Thymus (tissue), 11 donors: Measurements from ENCODE around the gene SLC51B. TPM values are rescaled to one million over a fixed set of nuclear protein-coding genes. Genes with fewer than 3 reads are reported as not detected.

Experiments
- DNase-seq, 9 donors: peaks; one replicate each; pipeline ENCODE4 v3.0.0-alpha.2; 2013; ENCODE audit warnings: low spot score in 9 of 9, low read depth in 6 of 9, missing footprints in 1 of 9
- H3K27ac ChIP-seq, 2 donors: one replicate each; pipeline ENCODE4 v1.5.1; 2013; ENCODE audit warnings: control low read depth in 1 of 2, low read depth in 1 of 2, low read length in 1 of 2, mild to moderate bottlenecking in 1 of 2, moderate library complexity in 1 of 2
- H3K27me3 ChIP-seq, 2 donors: one replicate each; pipeline ENCODE4 v1.5.1; 2013; ENCODE audit warnings: low read length in 1 of 2; ENCODE audit not compliant: control insufficient read depth in 2 of 2, insufficient read depth in 1 of 2
- H3K36me3 ChIP-seq, 2 donors: one replicate each; pipeline ENCODE4 v1.5.1; 2013; ENCODE audit warnings: low read length in 1 of 2, mild to moderate bottlenecking in 1 of 2, moderate library complexity in 1 of 2; ENCODE audit not compliant: control insufficient read depth in 2 of 2, insufficient read depth in 2 of 2
- H3K4me1 ChIP-seq, 2 donors: one replicate each; pipeline ENCODE4 v1.5.1; 2013; ENCODE audit warnings: low read length in 2 of 2; ENCODE audit not compliant: control insufficient read depth in 2 of 2, insufficient read depth in 2 of 2
- H3K4me3 ChIP-seq, 2 donors: one replicate each; pipeline ENCODE4 v1.5.1; 2013; ENCODE audit warnings: low read length in 2 of 2, control low read depth in 1 of 2, mild to moderate bottlenecking in 1 of 2
- H3K9me3 ChIP-seq, 2 donors: one replicate each; pipeline ENCODE4 v1.5.1; 2013; ENCODE audit warnings: low read length in 1 of 2, mild to moderate bottlenecking in 1 of 2; ENCODE audit not compliant: control insufficient read depth in 2 of 2, insufficient read depth in 1 of 2
- WGBS: extraction: QIAGEN DNeasy Blood & Tissue Kit; methylation state at CpG from one replicate; pipeline ENCODE4 v1.1.7; 2013; 5-methylcytosine and 5-hydroxymethylcytosine counted together
- polyA plus RNA-seq: library from polyadenylated mRNA; stranded (reverse); fragments of 200-250 nt; gene quantifications from one replicate; pipeline ENCODE4 v1.2.3, GENCODE V29; 2013
- total RNA-seq: library from RNA; stranded (reverse); fragments of 120-200 nt; gene quantifications from one replicate; pipeline ENCODE4 v1.2.4, GENCODE V29; 2013
- donor health status: healthy.

SLC51B gene
- total and polyA plus RNA-seq, 2 donors, result 0.16 TPM; not detected in 1

- DNase-seq, result no peak
- WGBS, result 95% methylated on average over 3 of the region's 3 CpGs
- H3K36me3 ChIP-seq, result no peaks in the 10 kb centered on the region
- no peak overlapping the region for H3K4me3 ChIP-seq
- H3K27me3 ChIP-seq, result peaks cover 0 to 2% of the 10 kb centered on the region in 2 donors
- peaks cover 0 to 20% of the 10 kb centered on the region in 2 donors for H3K4me1 ChIP-seq
- H3K9me3 ChIP-seq, result peaks cover 0 to 8% of the 10 kb centered on the region in 2 donors
- no peak overlapping the region for H3K27ac ChIP-seq
Observed at GRCh38 chr15:65059369-65059750, 14.2 kb downstream of the SLC51B start.

- no peaks in the 10 kb centered on the region for H3K36me3 ChIP-seq
- H3K27ac ChIP-seq, result no peak overlapping the region
- 92% methylated on average over 4 of the region's 4 CpGs for WGBS
- peaks cover 0 to 4% of the 10 kb centered on the region in 2 donors for H3K27me3 ChIP-seq
- H3K9me3 ChIP-seq, result peaks cover 0 to 6% of the 10 kb centered on the region in 2 donors
- DNase-seq, result no peak
- H3K4me1 ChIP-seq, result peaks cover 0 to 13% of the 10 kb centered on the region in 2 donors
- H3K4me3 ChIP-seq, result no peak overlapping the region
Observed at GRCh38 chr15:65059931-65060596, 14.9 kb downstream of the SLC51B start.

- Histone ChIP-seq H3K27me3 (peaks cover 2 to 12% of the 10 kb centered on the region in 2 donors), H3K36me3 (no peaks in the 10 kb centered on the region), H3K27ac (no peak overlapping the region), H3K4me1 (peaks cover 0 to 7% of the 10 kb centered on the region in 2 donors), H3K9me3 (peaks cover 0 to 6% of the 10 kb centered on the region in 2 donors), H3K4me3 (no peak overlapping the region)
- no peak for DNase-seq
- WGBS, result 95% methylated on average over 6 of the region's 6 CpGs
Observed at GRCh38 chr15:65060641-65061397, 15.6 kb downstream of the SLC51B start.

GRCh38 chr15:65062061-65062460 is 16.9 kb downstream of the SLC51B start:
- H3K9me3 ChIP-seq, result peaks cover 0 to 6% of the 10 kb centered on the region in 2 donors
- H3K27me3 ChIP-seq, result peaks cover 8 to 23% of the 10 kb centered on the region in 2 donors
- WGBS, result 96% methylated on average over 5 of the region's 5 CpGs
- H3K4me3 ChIP-seq, result no peak overlapping the region
- no peaks in the 10 kb centered on the region for H3K36me3 ChIP-seq
- H3K4me1 ChIP-seq, result no peaks in the 10 kb centered on the region
- DNase-seq, result no peak
- H3K27ac ChIP-seq, result no peak overlapping the region

- no peak for DNase-seq
- H3K27me3 ChIP-seq, result peaks cover 15 to 29% of the 10 kb centered on the region in 2 donors
- no peaks in the 10 kb centered on the region for H3K36me3 ChIP-seq
- 95% methylated on average over 5 of the region's 5 CpGs for WGBS
- no peaks in the 10 kb centered on the region for H3K4me1 ChIP-seq
- peaks cover 0 to 6% of the 10 kb centered on the region in 2 donors for H3K9me3 ChIP-seq
- H3K4me3 ChIP-seq, result no peak overlapping the region
- no peak overlapping the region for H3K27ac ChIP-seq
Observed at GRCh38 chr15:65062726-65063125, 17.5 kb downstream of the SLC51B start.

- 85% methylated on average over 3 of the region's 3 CpGs for WGBS
- Histone ChIP-seq H3K27ac (no peak overlapping the region), H3K27me3 (peaks cover 30 to 48% of the 10 kb centered on the region in 2 donors), H3K36me3 (no peaks in the 10 kb centered on the region), H3K9me3 (no peaks in the 10 kb centered on the region), H3K4me3 (no peak overlapping the region), H3K4me1 (no peaks in the 10 kb centered on the region)
- no peak for DNase-seq
Observed at GRCh38 chr15:65066001-65066634, 20.9 kb downstream of the SLC51B start.

GRCh38 chr15:65066635-65067316 is 21.6 kb downstream of the SLC51B start:
- Histone ChIP-seq H3K27me3 (peaks cover 30 to 48% of the 10 kb centered on the region in 2 donors), H3K9me3 (no peaks in the 10 kb centered on the region), H3K4me1 (no peaks in the 10 kb centered on the region), H3K36me3 (no peaks in the 10 kb centered on the region), H3K27ac (no peak overlapping the region), H3K4me3 (no peak overlapping the region)
- DNase-seq, result no peak
- WGBS, result 55% methylated on average over 9 of the region's 9 CpGs

- DNase-seq, result no peak
- Histone ChIP-seq H3K27me3 (peaks cover 30 to 48% of the 10 kb centered on the region in 2 donors), H3K4me3 (peak overlapping the region in 1 of 2 donors; percentile 18), H3K4me1 (no peaks in the 10 kb centered on the region), H3K27ac (no peak overlapping the region), H3K9me3 (no peaks in the 10 kb centered on the region), H3K36me3 (no peaks in the 10 kb centered on the region)
- 51% methylated on average over 8 of the region's 8 CpGs for WGBS
Observed at GRCh38 chr15:65067317-65067644, 22.1 kb downstream of the SLC51B start.
